ENCODE results near the gene RNF207. TPM values are rescaled to one million over a fixed set of nuclear protein-coding genes. Genes with fewer than 3 reads are reported as not detected.
A peak's percentile ranks its signal among the peaks of the same experiment; 100 is the strongest.

RNF207 gene
- total RNA-seq, 1 donor from 2014 or later, result 6.6 TPM

DNA sequence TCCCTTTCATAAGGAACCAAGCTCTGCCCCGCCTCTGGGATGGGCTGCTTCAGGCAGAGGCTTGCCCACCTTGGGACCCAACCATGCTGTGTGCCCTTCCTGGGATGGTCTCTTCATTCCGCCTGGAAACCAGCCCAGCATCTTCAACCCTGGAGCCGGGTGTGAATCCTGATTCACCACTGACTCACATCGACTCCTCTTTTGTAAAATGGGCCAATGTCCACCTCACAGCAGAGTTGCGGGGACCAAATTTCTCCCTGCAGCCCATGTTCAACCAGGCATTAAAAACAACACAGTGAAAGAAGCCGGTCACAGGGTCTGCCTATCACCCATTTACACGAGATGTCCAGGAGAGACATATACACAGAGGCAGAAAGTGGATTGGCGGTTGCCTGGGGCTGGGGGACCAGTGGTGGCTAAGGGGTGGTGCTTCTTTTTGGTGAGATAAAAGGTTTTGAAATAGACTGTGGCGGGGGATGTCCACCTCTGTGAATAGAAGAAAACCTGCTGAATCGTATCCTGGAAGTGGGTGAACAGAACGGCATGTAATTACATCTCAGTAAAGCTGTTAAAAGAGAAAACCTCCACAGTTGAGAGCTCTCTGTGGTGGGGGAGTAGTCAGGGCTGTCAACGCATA lies 61.9 kb downstream of the RNF207 start:
- TF ChIP-seq, protein P1, sequence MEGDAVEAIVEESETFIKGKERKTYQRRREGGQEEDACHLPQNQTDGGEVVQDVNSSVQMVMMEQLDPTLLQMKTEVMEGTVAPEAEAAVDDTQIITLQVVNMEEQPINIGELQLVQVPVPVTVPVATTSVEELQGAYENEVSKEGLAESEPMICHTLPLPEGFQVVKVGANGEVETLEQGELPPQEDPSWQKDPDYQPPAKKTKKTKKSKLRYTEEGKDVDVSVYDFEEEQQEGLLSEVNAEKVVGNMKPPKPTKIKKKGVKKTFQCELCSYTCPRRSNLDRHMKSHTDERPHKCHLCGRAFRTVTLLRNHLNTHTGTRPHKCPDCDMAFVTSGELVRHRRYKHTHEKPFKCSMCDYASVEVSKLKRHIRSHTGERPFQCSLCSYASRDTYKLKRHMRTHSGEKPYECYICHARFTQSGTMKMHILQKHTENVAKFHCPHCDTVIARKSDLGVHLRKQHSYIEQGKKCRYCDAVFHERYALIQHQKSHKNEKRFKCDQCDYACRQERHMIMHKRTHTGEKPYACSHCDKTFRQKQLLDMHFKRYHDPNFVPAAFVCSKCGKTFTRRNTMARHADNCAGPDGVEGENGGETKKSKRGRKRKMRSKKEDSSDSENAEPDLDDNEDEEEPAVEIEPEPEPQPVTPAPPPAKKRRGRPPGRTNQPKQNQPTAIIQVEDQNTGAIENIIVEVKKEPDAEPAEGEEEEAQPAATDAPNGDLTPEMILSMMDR (IDR thresholded peaks at IDR 0.05; ENCODE audit: insufficient read depth, low read length, severe bottlenecking), result no peak
- DNase-seq (ENCODE audit: low read depth) (peak; percentile 91), FAIRE-seq (no peak)
- Histone ChIP-seq H3K36me3 (ENCODE audit: control insufficient read depth, insufficient read depth, low read length) (peaks cover 9% of the 10 kb centered on the region), H3K27me3 (ENCODE audit: control insufficient read depth, insufficient read depth, low read length) (no peaks in the 10 kb centered on the region), H3K4me3 (ENCODE audit: low read depth, low read length) (no peak overlapping the region)

DNA sequence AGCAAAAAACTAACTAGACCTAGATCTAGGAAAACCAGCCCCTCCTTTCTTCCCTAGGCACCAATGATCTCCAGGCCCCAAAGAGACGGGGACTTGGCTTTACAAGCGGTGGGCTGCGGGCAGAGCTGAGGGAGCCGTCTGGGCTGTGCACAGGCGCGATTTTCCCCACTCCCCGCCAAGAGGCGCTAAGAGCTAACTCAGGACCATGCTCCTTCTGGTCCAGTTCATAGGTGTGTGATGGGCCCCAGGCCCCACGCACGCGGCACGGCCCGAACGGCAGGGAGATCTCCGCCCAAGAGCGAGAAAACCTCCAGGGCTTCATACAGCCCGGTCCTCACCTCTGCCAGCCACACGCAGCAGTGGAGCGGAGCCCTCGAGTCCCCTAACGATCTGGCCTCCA lies 62.5 kb downstream of the RNF207 start:
- Histone ChIP-seq H3K36me3 (ENCODE audit: control insufficient read depth, insufficient read depth, low read length) (peaks cover 11% of the 10 kb centered on the region), H3K4me3 (ENCODE audit: low read depth, low read length) (no peak overlapping the region), H3K27me3 (ENCODE audit: control insufficient read depth, insufficient read depth, low read length) (no peaks in the 10 kb centered on the region)
- DNase-seq (ENCODE audit: low read depth) (no peak), FAIRE-seq (no peak)
- TF ChIP-seq, protein P1 (IDR thresholded peaks at IDR 0.05; ENCODE audit: insufficient read depth, low read length, severe bottlenecking), result no peak

DNA sequence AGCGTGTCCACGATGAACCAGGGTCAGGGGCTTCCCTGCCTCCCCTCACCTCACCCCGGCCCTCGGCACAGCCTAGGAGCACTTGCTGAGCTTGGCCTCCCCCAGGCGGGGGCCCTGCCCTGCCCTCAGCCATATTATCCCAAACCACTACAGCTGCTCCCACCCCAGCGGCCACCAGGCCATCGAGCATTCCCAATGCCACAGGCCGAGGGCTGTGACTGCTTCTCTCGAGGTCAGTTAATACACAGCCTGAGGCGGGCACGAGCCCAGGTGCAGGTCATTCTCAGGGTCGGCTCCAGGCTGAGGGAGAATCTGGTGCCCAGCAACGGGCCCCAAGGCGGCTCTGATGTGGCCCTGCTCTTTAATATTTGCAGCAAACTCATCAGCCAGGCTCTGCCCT lies 63.4 kb downstream of the RNF207 start:
- H3K4me3 ChIP-seq (ENCODE audit: low read depth, low read length), result no peak overlapping the region
- FAIRE-seq (no peak), DNase-seq (ENCODE audit: low read depth) (no peak)
- H3K27me3 ChIP-seq (ENCODE audit: control insufficient read depth, insufficient read depth, low read length), result no peaks in the 10 kb centered on the region
- H3K36me3 ChIP-seq (ENCODE audit: control insufficient read depth, insufficient read depth, low read length), result peaks cover 14% of the 10 kb centered on the region
- TF ChIP-seq, protein P1 (IDR thresholded peaks at IDR 0.05; ENCODE audit: insufficient read depth, low read length, severe bottlenecking), result no peak

DNA sequence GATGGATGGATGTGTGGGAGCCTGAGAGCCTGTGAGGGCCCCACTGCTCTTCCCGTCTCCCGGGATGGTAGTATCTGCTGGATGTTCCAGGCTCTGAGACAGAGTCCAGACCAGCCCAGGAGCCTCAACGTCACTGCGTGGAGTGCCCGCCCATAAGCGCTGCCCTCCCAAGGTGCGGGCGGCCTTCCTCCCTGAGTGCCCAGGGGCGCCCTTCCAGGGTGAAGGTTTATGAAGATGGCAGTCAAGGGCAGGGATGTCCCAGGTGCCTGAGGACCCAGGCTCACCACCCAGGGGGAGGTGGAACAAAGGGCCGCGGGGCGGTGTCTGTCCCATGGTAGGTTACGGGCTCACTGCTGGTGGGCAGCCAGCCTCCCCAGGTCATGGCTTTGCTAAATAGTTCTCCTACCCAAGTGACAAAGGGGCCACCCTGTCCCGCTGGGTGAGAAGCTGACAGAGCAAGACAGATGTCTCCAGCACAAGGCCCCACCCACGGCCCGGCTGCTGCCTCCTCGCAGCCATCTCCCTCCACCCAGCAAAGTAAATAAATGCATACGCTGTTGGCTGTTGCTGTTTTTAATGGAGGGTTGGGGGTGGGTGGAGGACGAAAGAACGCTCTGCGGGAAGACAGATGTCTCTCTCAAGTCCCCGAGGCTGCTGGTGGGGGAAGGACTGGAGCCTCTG lies 63.9 kb downstream of the RNF207 start:
- Histone ChIP-seq H3K4me3 (ENCODE audit: low read depth, low read length) (no peak overlapping the region), H3K27me3 (ENCODE audit: control insufficient read depth, insufficient read depth, low read length) (no peaks in the 10 kb centered on the region), H3K36me3 (ENCODE audit: control insufficient read depth, insufficient read depth, low read length) (peaks cover 12% of the 10 kb centered on the region)
- DNase-seq (ENCODE audit: low read depth), result no peak
- no peak for FAIRE-seq
- TF ChIP-seq, protein P1 (IDR thresholded peaks at IDR 0.05; ENCODE audit: insufficient read depth, low read length, severe bottlenecking), result no peak

DNA sequence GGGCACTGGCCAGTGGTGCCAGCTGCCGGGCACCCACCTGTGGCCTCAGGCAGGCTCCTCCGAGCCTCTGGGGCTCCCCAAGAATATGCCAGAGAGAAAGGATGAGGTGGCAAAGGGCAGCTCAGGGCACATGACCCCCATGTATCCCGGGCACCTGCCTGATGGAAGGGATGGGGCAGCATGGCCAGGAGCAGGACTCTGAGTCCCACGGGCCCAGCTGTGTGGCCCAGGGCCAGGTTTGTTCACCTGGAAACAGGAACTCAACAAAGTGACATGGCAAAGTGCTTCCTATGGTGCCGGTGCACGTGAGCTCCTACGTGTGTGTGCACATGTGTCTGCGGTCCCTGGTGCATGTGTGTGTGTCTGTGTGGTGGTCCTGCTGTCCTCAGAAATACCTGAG lies 64.5 kb downstream of the RNF207 start:
- Histone ChIP-seq H3K36me3 (ENCODE audit: control insufficient read depth, insufficient read depth, low read length) (peaks cover 10% of the 10 kb centered on the region), H3K4me3 (ENCODE audit: low read depth, low read length) (no peak overlapping the region), H3K27me3 (ENCODE audit: control insufficient read depth, insufficient read depth, low read length) (no peaks in the 10 kb centered on the region)
- FAIRE-seq (peak; percentile 18), DNase-seq (ENCODE audit: low read depth) (no peak)
- TF ChIP-seq, protein P1 (IDR thresholded peaks at IDR 0.05; ENCODE audit: insufficient read depth, low read length, severe bottlenecking), result no peak

Other genes starting within 250 kb of the RNF207 start
- 3.2 and 6.8 TPM in 2 replicates for gene NPHP4, start 213.7 kb upstream of the RNF207 start, total RNA-seq
- gene KCNAB2, start 160.2 kb upstream of the RNF207 start, total RNA-seq, result 1.3 and 1.8 TPM in 2 replicates
- 0.13 and 0.26 TPM in 2 replicates for gene CHD5, start 25.8 kb upstream of the RNF207 start, total RNA-seq
- 153 and 194 TPM in 2 replicates for gene RPL22, start 6.5 kb upstream of the RNF207 start, total RNA-seq
- 43.3 and 53.4 TPM in 2 replicates for gene ICMT, start 29.8 kb downstream of the RNF207 start, total RNA-seq
- gene HES3, start 38.1 kb downstream of the RNF207 start, total RNA-seq, result not detected in 2 replicates
- 16.5 and 44.2 TPM in 2 replicates for gene GPR153, start 55.0 kb downstream of the RNF207 start, total RNA-seq
- gene ACOT7, start 187.6 kb downstream of the RNF207 start, total RNA-seq, result 88.1 and 89.8 TPM in 2 replicates
- 98.1 and 116 TPM in 2 replicates for gene HES2, start 213.8 kb downstream of the RNF207 start, total RNA-seq
- 4.5 and 8.4 TPM in 2 replicates for gene ESPN, start 218.7 kb downstream of the RNF207 start, total RNA-seq